Measurements from ENCODE around the gene CNNM4.

The CNNM4 gene

DNA sequence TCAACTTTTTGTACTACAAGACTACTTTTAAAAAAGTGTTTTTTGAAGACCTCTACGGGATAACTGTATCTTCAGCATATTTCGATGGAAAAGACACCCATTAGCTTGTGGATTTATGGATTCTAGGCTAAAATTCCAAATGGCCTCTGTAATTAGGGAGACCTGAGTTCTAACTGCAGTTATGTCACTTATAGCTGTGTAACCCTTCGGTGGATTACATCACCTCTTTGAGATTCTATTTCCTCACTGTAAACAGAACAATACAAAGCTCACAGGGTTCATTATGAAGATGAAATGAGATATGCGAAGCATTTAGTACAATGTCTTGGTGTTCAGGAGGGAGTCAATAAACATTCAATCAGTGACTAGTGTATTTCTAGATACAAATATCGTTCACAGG is 45.0 kb upstream of the CNNM4 start:
- H3K4me1 ChIP-seq (ENCODE audit: control insufficient read depth, insufficient read depth, low read length) = peaks cover 3% of the 10 kb centered on the region
- POLR2A ChIA-PET = interaction anchor here (0.7 to 1.4 kb wide), 2 partner anchors 47 to 95 kb away, joined by 3 read pairs; no protein-coding TSS in a partner anchor
- no peak overlapping the region for H3K4me3 ChIP-seq (ENCODE audit: low read depth, low read length)
- H3K36me3 ChIP-seq (ENCODE audit: control insufficient read depth in 2 of 2, insufficient read depth in 1 of 2, low read length in 2 of 2) = peaks cover 16 to 35% of the 10 kb centered on the region in 2 experiments
- H3K27ac ChIP-seq (ENCODE audit: extremely low read depth, low read depth, low read length) = no peak overlapping the region
- CTCF ChIA-PET = interaction anchor here (0.8 kb wide), 1 partner anchor 168 kb away, joined by 4 read pairs; no protein-coding TSS in a partner anchor
- no peaks in the 10 kb centered on the region for H3K9me3 ChIP-seq (ENCODE audit: control insufficient read depth, insufficient read depth, low read depth, low read length)
- TF ChIP-seq WT1 (tag by site-specific recombination; IDR thresholded peaks at IDR 0.05) (0 out of 2 replicates have a peak, but pooled peaks have one; percentile 19), FEZF1 (tag by site-specific recombination; IDR thresholded peaks at IDR 0.05) (peak; percentile 63), ZNF335 (tag by site-specific recombination; conservative IDR thresholded peaks at IDR 0.05) (0 out of 2 replicates have a peak, but pooled peaks have one; percentile 11), ZNF629 (tag by site-specific recombination; IDR thresholded peaks at IDR 0.05) (peak; percentile 86), ZNF660 (tag by site-specific recombination; IDR thresholded peaks at IDR 0.05) (0 out of 2 replicates have a peak, but pooled peaks have one; percentile 55), ZNF843 (tag by site-specific recombination; IDR thresholded peaks at IDR 0.05) (peak; percentile 37; the same call in 1 of the 2 replicates), ZNF600 (tag by site-specific recombination; IDR thresholded peaks at IDR 0.05) (0 out of 2 replicates have a peak, but pooled peaks have one; percentile 32), KLF10 (tag by site-specific recombination; IDR thresholded peaks at IDR 0.05) (0 out of 2 replicates have a peak, but pooled peaks have one; percentile 39), ZEB2 (tag by site-specific recombination; IDR thresholded peaks at IDR 0.05) (peak; percentile 87), ZSCAN23 (tag by site-specific recombination; IDR thresholded peaks at IDR 0.05) (0 out of 2 replicates have a peak, but pooled peaks have one; percentile 30), ZNF664 (tag by site-specific recombination; IDR thresholded peaks at IDR 0.05) (peak; percentile 39; the same call in 1 of the 2 replicates), BCL11A (tag by site-specific recombination; IDR thresholded peaks at IDR 0.05; ENCODE audit: low read depth) (no peak), OSR2 (tag by site-specific recombination; IDR thresholded peaks at IDR 0.05) (peak; percentile 31; the same call in 1 of the 2 replicates), ZNF558 (tag by site-specific recombination; IDR thresholded peaks at IDR 0.05) (0 out of 2 replicates have a peak, but pooled peaks have one; percentile 26), SP7 (tag by site-specific recombination; IDR thresholded peaks at IDR 0.05) (peak; percentile 73)
- TF ChIP-seq, protein P1, sequence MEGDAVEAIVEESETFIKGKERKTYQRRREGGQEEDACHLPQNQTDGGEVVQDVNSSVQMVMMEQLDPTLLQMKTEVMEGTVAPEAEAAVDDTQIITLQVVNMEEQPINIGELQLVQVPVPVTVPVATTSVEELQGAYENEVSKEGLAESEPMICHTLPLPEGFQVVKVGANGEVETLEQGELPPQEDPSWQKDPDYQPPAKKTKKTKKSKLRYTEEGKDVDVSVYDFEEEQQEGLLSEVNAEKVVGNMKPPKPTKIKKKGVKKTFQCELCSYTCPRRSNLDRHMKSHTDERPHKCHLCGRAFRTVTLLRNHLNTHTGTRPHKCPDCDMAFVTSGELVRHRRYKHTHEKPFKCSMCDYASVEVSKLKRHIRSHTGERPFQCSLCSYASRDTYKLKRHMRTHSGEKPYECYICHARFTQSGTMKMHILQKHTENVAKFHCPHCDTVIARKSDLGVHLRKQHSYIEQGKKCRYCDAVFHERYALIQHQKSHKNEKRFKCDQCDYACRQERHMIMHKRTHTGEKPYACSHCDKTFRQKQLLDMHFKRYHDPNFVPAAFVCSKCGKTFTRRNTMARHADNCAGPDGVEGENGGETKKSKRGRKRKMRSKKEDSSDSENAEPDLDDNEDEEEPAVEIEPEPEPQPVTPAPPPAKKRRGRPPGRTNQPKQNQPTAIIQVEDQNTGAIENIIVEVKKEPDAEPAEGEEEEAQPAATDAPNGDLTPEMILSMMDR (tag by site-specific recombination; IDR thresholded peaks at IDR 0.05) = no peak
- TF ChIP-seq, protein P2, sequence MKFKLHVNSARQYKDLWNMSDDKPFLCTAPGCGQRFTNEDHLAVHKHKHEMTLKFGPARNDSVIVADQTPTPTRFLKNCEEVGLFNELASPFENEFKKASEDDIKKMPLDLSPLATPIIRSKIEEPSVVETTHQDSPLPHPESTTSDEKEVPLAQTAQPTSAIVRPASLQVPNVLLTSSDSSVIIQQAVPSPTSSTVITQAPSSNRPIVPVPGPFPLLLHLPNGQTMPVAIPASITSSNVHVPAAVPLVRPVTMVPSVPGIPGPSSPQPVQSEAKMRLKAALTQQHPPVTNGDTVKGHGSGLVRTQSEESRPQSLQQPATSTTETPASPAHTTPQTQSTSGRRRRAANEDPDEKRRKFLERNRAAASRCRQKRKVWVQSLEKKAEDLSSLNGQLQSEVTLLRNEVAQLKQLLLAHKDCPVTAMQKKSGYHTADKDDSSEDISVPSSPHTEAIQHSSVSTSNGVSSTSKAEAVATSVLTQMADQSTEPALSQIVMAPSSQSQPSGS (tag by site-specific recombination; IDR thresholded peaks at IDR 0.05; ENCODE audit: low read depth) = peak; percentile 93
- TF ChIP-seq, protein P3, sequence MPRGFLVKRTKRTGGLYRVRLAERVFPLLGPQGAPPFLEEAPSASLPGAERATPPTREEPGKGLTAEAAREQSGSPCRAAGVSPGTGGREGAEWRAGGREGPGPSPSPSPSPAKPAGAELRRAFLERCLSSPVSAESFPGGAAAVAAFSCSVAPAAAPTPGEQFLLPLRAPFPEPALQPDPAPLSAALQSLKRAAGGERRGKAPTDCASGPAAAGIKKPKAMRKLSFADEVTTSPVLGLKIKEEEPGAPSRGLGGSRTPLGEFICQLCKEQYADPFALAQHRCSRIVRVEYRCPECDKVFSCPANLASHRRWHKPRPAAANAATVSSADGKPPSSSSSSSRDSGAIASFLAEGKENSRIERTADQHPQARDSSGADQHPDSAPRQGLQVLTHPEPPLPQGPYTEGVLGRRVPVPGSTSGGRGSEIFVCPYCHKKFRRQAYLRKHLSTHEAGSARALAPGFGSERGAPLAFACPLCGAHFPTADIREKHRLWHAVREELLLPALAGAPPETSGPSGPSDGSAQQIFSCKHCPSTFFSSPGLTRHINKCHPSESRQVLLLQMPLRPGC (tag by site-specific recombination; IDR thresholded peaks at IDR 0.05) = peak; percentile 40; the same call in 1 of the 2 replicates
- TF ChIP-seq, protein P4, sequence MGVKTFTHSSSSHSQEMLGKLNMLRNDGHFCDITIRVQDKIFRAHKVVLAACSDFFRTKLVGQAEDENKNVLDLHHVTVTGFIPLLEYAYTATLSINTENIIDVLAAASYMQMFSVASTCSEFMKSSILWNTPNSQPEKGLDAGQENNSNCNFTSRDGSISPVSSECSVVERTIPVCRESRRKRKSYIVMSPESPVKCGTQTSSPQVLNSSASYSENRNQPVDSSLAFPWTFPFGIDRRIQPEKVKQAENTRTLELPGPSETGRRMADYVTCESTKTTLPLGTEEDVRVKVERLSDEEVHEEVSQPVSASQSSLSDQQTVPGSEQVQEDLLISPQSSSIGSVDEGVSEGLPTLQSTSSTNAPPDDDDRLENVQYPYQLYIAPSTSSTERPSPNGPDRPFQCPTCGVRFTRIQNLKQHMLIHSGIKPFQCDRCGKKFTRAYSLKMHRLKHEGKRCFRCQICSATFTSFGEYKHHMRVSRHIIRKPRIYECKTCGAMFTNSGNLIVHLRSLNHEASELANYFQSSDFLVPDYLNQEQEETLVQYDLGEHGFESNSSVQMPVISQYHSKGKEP (tag by site-specific recombination; IDR thresholded peaks at IDR 0.05) = 0 out of 2 replicates have a peak, but pooled peaks have one; percentile 64
- TF ChIP-seq, protein P5, sequence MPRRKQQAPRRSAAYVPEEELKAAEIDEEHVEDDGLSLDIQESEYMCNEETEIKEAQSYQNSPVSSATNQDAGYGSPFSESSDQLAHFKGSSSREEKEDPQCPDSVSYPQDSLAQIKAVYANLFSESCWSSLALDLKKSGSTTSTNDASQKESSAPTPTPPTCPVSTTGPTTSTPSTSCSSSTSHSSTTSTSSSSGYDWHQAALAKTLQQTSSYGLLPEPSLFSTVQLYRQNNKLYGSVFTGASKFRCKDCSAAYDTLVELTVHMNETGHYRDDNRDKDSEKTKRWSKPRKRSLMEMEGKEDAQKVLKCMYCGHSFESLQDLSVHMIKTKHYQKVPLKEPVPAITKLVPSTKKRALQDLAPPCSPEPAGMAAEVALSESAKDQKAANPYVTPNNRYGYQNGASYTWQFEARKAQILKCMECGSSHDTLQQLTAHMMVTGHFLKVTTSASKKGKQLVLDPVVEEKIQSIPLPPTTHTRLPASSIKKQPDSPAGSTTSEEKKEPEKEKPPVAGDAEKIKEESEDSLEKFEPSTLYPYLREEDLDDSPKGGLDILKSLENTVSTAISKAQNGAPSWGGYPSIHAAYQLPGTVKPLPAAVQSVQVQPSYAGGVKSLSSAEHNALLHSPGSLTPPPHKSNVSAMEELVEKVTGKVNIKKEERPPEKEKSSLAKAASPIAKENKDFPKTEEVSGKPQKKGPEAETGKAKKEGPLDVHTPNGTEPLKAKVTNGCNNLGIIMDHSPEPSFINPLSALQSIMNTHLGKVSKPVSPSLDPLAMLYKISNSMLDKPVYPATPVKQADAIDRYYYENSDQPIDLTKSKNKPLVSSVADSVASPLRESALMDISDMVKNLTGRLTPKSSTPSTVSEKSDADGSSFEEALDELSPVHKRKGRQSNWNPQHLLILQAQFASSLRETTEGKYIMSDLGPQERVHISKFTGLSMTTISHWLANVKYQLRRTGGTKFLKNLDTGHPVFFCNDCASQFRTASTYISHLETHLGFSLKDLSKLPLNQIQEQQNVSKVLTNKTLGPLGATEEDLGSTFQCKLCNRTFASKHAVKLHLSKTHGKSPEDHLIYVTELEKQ (tag by site-specific recombination; IDR thresholded peaks at IDR 0.05; ENCODE audit: borderline replicate concordance) = peak; percentile 31; the same call in 1 of the 2 replicates
- TF ChIP-seq, protein P6, sequence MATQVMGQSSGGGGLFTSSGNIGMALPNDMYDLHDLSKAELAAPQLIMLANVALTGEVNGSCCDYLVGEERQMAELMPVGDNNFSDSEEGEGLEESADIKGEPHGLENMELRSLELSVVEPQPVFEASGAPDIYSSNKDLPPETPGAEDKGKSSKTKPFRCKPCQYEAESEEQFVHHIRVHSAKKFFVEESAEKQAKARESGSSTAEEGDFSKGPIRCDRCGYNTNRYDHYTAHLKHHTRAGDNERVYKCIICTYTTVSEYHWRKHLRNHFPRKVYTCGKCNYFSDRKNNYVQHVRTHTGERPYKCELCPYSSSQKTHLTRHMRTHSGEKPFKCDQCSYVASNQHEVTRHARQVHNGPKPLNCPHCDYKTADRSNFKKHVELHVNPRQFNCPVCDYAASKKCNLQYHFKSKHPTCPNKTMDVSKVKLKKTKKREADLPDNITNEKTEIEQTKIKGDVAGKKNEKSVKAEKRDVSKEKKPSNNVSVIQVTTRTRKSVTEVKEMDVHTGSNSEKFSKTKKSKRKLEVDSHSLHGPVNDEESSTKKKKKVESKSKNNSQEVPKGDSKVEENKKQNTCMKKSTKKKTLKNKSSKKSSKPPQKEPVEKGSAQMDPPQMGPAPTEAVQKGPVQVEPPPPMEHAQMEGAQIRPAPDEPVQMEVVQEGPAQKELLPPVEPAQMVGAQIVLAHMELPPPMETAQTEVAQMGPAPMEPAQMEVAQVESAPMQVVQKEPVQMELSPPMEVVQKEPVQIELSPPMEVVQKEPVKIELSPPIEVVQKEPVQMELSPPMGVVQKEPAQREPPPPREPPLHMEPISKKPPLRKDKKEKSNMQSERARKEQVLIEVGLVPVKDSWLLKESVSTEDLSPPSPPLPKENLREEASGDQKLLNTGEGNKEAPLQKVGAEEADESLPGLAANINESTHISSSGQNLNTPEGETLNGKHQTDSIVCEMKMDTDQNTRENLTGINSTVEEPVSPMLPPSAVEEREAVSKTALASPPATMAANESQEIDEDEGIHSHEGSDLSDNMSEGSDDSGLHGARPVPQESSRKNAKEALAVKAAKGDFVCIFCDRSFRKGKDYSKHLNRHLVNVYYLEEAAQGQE (tag by site-specific recombination; IDR thresholded peaks at IDR 0.05) = no peak
- TF ChIP-seq, protein P7, sequence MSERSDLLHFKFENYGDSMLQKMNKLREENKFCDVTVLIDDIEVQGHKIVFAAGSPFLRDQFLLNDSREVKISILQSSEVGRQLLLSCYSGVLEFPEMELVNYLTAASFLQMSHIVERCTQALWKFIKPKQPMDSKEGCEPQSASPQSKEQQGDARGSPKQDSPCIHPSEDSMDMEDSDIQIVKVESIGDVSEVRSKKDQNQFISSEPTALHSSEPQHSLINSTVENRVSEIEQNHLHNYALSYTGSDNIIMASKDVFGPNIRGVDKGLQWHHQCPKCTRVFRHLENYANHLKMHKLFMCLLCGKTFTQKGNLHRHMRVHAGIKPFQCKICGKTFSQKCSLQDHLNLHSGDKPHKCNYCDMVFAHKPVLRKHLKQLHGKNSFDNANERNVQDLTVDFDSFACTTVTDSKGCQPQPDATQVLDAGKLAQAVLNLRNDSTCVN (tag by site-specific recombination; optimal IDR thresholded peaks at IDR 0.05) = no peak
